Panc1 (cell line): Measurements from ENCODE around the gene STX3. TPM values are rescaled to one million over a fixed set of nuclear protein-coding genes. Genes with fewer than 3 reads are reported as not detected.

Experiments used
- ATAC-seq: fragments of 200-7000 bp; cut with Tn5 transposase; 2 replicates; pipeline ENCODE4 v1.9.1; 2020; ENCODE audit warnings: mild to moderate bottlenecking, moderate library complexity
- BruUV-seq: library from RNA; stranded (reverse); fragments of 400-500 nt; replicated peaks from 2 replicates; lab custom pipeline; 2021; lab: Mats Ljungman, UMichigan
- CTCF ChIA-PET: fragments of 300-600 bp; sonication (Branson Sonifier 250); formaldehyde crosslinking; loops from one replicate; lab custom pipeline; 2022; ENCODE audit warnings: antibody characterized with exemption; lab: Charles Lee
- POLR2A ChIA-PET: fragments of 300-600 bp; sonication (Branson Sonifier 250); formaldehyde crosslinking; loops from one replicate; lab custom pipeline; 2022; ENCODE audit warnings: antibody characterized with exemption; lab: Charles Lee
- DNase-seq: peaks from one replicate; pipeline ENCODE4 v3.0.0-alpha.2; 2010; ENCODE audit warnings: low read depth, low spot score
- H3K27ac ChIP-seq: 2 replicates; pipeline ENCODE4 v1.5.1; 2011; ENCODE audit warnings: mild to moderate bottlenecking, low read length, inconsistent platforms
- H3K27me3 ChIP-seq: fragments of 200-500 bp; sonication (Bioruptor generic); 2 replicates; pipeline ENCODE4 v1.6.0; 2014; ENCODE audit warnings: low read length, inconsistent platforms; ENCODE audit not compliant: control insufficient read depth, insufficient read depth
- H3K36me3 ChIP-seq: fragments of 200-500 bp; sonication (Bioruptor generic); 2 replicates; pipeline ENCODE4 v1.5.1; 2014; ENCODE audit warnings: inconsistent platforms, mild to moderate bottlenecking, low read length, moderate library complexity; ENCODE audit not compliant: control insufficient read depth, insufficient read depth
- H3K4me1 ChIP-seq: 2 replicates; pipeline ENCODE4 v1.5.1; 2011; ENCODE audit warnings: inconsistent platforms, mild to moderate bottlenecking, low read length, moderate library complexity; ENCODE audit not compliant: control insufficient read depth, insufficient read depth
- H3K4me3 ChIP-seq, 2 experiments: 2 replicates each; pipeline ENCODE4 v1.5.1; 2011 to 2012; ENCODE audit warnings: low read depth in 2 of 2, low read length in 2 of 2, mild to moderate bottlenecking in 2 of 2, inconsistent platforms in 1 of 2, moderate library complexity in 1 of 2
- H3K9me3 ChIP-seq: fragments of 200-500 bp; sonication (Bioruptor generic); 2 replicates; pipeline ENCODE4 v1.5.1; 2014; ENCODE audit warnings: low read depth, mild to moderate bottlenecking, inconsistent platforms, low read length, moderate library complexity; ENCODE audit not compliant: control insufficient read depth, insufficient read depth
- POLR2AphosphoS5 ChIP-seq: IDR thresholded peaks from 2 replicates; pipeline ENCODE4 v1.6.1; 2012; ENCODE audit warnings: mild to moderate bottlenecking, low read depth, low read length, moderate library complexity
- SIN3A ChIP-seq: IDR thresholded peaks from 2 replicates; pipeline ENCODE4 v1.6.1; 2012; ENCODE audit warnings: low read depth, mild to moderate bottlenecking, low read length, moderate library complexity, borderline replicate concordance; ENCODE audit not compliant: insufficient read depth
- TCF7L2 ChIP-seq: IDR thresholded peaks from 2 replicates; pipeline ENCODE4 v1.6.1; 2011; ENCODE audit warnings: mild to moderate bottlenecking, low read depth, low read length, inconsistent platforms
- in situ Hi-C: cut with HindIII; loops from 2 replicates; pipeline ENCODE4 v1.10.0; 2016; ENCODE audit warnings: low sequenced_read_pairs, low pct_unique_long_range_greater_than_20kb
- intact Hi-C: fragments of 100-400 bp; cut with micrococcal nuclease; formaldehyde crosslinking; loops from one replicate; pipeline ENCODE4 v1.10.0; 2022; ENCODE audit not compliant: unreplicated experiment
- total RNA-seq: library from RNA; stranded (reverse); gene quantifications from one replicate; pipeline ENCODE4 v1.2.1, GENCODE V29; 2021; ENCODE audit not compliant: unreplicated experiment
- TF ChIP-seq, protein P1 (sequence below), 2 experiments: IDR thresholded peaks; 2 replicates each; pipeline ENCODE4 v1.6.1; 2011 to 2012; ENCODE audit warnings: low read depth in 2 of 2, control low read depth in 1 of 2, low read length in 1 of 2, mild to moderate bottlenecking in 1 of 2, moderate library complexity in 1 of 2; ENCODE audit not compliant: insufficient read depth in 1 of 2
- TF ChIP-seq, protein P2 (sequence below): fragments of 450-650 bp; IDR thresholded peaks from 2 replicates; pipeline ENCODE4 v1.5.1; 2017; ENCODE audit warnings: mild to moderate bottlenecking

STX3 gene
- total RNA-seq, 1 experiment from 2014 or later: 34.8 TPM

DNA sequence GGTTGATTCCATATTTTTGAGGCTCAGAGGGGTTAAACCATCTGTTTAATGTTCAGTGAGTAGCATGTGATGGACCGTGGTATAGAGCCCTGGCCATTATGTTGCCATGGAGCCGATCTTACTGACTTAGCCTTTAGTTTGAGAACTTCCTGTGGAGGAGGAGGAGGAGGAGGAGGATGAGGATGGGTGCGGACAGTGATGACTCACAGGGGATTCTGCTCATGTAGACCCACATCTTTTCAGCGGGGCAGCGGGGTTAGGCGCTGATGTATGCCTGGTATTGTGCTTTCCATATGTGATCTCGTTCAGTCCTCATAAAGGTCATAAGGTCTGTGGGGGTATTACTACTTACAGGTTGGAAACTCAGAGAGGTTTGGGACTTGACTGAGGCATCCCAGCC lies 13.9 kb downstream of the STX3 start:
- H3K4me1 ChIP-seq: peaks cover 13% of the 10 kb centered on the region; the same call in 1 of the 2 replicates
- H3K4me3 ChIP-seq: no peak overlapping the region
- H3K27me3 ChIP-seq: no peaks in the 10 kb centered on the region
- ChIA-PET POLR2A (no interaction called here), CTCF (no interaction called here)
- TF ChIP-seq POLR2AphosphoS5: no peak
- TF ChIP-seq, protein P1, sequence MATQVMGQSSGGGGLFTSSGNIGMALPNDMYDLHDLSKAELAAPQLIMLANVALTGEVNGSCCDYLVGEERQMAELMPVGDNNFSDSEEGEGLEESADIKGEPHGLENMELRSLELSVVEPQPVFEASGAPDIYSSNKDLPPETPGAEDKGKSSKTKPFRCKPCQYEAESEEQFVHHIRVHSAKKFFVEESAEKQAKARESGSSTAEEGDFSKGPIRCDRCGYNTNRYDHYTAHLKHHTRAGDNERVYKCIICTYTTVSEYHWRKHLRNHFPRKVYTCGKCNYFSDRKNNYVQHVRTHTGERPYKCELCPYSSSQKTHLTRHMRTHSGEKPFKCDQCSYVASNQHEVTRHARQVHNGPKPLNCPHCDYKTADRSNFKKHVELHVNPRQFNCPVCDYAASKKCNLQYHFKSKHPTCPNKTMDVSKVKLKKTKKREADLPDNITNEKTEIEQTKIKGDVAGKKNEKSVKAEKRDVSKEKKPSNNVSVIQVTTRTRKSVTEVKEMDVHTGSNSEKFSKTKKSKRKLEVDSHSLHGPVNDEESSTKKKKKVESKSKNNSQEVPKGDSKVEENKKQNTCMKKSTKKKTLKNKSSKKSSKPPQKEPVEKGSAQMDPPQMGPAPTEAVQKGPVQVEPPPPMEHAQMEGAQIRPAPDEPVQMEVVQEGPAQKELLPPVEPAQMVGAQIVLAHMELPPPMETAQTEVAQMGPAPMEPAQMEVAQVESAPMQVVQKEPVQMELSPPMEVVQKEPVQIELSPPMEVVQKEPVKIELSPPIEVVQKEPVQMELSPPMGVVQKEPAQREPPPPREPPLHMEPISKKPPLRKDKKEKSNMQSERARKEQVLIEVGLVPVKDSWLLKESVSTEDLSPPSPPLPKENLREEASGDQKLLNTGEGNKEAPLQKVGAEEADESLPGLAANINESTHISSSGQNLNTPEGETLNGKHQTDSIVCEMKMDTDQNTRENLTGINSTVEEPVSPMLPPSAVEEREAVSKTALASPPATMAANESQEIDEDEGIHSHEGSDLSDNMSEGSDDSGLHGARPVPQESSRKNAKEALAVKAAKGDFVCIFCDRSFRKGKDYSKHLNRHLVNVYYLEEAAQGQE (IDR thresholded peaks at IDR 0.05; ENCODE audit: insufficient read depth in 1 of 2, low read depth in 2 of 2, low read length in 1 of 2): no peak
- DNase-seq: no peak
- no peaks in the 10 kb centered on the region for H3K36me3 ChIP-seq
- BruUV-seq: no TSS peak
- H3K27ac ChIP-seq: no peak overlapping the region
- intact Hi-C loops (no loop called here), in situ Hi-C loops (no loop called here)
- ATAC-seq: no peak
- H3K9me3 ChIP-seq: no peaks in the 10 kb centered on the region

DNA sequence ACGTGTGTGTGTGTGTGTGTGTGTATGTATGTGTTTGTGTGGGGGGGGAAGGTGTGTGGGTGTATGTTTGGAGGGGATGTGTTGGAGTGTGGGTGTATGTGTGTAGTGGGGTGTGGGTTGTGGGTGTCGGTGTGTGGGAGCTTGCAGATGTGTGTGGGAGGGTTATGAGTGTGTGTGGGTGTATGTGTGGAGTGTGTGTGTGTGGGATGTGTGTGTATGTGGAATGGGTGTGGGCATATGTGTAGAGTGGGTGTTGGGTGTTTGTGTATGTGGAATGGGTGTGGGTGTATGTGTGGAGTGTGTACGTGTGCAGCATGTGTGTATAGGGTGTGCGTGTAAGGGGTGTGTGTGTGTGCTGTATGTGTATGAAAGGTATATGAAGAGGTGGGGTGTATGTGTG lies 14.7 kb downstream of the STX3 start:
- in situ Hi-C loops (no loop called here), intact Hi-C loops (loop anchor here (10.0 kb wide), 1 partner anchor 215 kb away; no protein-coding TSS in a partner anchor)
- CTCF ChIA-PET: no interaction called here
- H3K4me1 ChIP-seq: peaks cover 13% of the 10 kb centered on the region; the same call in 1 of the 2 replicates
- no peak overlapping the region for H3K4me3 ChIP-seq
- no TSS peak for BruUV-seq
- ATAC-seq (no peak), DNase-seq (no peak)
- POLR2A ChIA-PET: no interaction called here
- TF ChIP-seq, protein P1 (IDR thresholded peaks at IDR 0.05; ENCODE audit: insufficient read depth in 1 of 2, low read depth in 2 of 2, low read length in 1 of 2): no peak
- TF ChIP-seq TCF7L2 (no peak), POLR2AphosphoS5 (no peak), SIN3A (no peak)
- TF ChIP-seq, protein P2, sequence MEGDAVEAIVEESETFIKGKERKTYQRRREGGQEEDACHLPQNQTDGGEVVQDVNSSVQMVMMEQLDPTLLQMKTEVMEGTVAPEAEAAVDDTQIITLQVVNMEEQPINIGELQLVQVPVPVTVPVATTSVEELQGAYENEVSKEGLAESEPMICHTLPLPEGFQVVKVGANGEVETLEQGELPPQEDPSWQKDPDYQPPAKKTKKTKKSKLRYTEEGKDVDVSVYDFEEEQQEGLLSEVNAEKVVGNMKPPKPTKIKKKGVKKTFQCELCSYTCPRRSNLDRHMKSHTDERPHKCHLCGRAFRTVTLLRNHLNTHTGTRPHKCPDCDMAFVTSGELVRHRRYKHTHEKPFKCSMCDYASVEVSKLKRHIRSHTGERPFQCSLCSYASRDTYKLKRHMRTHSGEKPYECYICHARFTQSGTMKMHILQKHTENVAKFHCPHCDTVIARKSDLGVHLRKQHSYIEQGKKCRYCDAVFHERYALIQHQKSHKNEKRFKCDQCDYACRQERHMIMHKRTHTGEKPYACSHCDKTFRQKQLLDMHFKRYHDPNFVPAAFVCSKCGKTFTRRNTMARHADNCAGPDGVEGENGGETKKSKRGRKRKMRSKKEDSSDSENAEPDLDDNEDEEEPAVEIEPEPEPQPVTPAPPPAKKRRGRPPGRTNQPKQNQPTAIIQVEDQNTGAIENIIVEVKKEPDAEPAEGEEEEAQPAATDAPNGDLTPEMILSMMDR: no peak
- H3K27ac ChIP-seq: no peak overlapping the region
- H3K36me3 ChIP-seq: no peaks in the 10 kb centered on the region
- H3K27me3 ChIP-seq: no peaks in the 10 kb centered on the region
- H3K9me3 ChIP-seq: no peaks in the 10 kb centered on the region
